ENCODE measurements around the gene TPM3. TPM values are rescaled to one million over a fixed set of nuclear protein-coding genes. Genes with fewer than 3 reads are reported as not detected.

Gene TPM3
- total and polyA plus RNA-seq, 2 donors (not counting 1 experiment from before 2014, with no cell fraction given) = 186 to 300 TPM

DNA sequence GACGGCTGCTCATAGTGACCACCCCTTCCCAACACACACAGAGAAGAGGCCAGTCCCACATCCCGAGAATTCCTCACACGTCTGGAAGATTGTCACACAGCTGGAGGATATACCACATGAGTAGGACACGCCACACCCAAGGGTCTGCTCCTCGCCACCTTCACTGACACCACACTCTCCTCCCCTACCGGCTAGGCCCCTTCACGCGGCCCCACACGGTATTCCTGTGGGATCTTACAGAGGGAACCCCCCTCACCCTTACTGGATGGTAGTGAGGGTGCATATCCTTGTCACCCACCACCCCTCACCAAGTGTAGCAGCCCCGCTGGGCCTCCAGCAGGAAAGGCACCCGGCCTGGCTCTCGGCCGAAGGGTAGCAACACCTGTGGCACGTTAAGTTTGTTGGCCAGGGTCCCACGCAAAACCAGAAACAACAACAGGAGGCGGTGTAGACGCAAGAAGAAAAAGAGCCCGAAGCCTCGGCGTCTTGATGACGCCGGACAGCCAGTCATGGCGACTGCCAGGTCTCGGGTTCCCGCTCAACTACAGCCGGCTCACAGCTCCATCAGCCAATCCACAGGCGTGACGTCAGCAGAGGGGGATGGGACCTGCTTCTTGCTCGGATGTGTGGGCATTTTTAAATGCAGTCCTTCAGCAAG is 37.2 kb downstream of the TPM3 start, which contains the start of gene NUP210L:
Gene NUP210L (minus strand): TSS at position 540 of the 658 bp plus-strand sequence.
- peaks cover 0 to 1% (median 0%) of the 10 kb centered on the region in 3 donors for H3K9me3 ChIP-seq (ENCODE audit: control extremely low read depth in 1 of 3, control insufficient read depth in 2 of 3, insufficient read depth in 1 of 3, low read length in 2 of 3)
- no peak within 1 kb of the TSS for H3K9ac ChIP-seq (ENCODE audit: low read length)
- intact Hi-C loops (cut with micrococcal nuclease) = no loop called here
- H3K4me1 ChIP-seq (ENCODE audit: control insufficient read depth in 2 of 2, insufficient read depth in 2 of 2, low read length in 2 of 2) = peaks cover 15 to 17% of the 10 kb centered on the region in 2 donors
- no peak within 1 kb of the TSS for H3K4me3 ChIP-seq (ENCODE audit: control extremely low read depth in 1 of 5, extremely low read depth in 1 of 5, insufficient read depth in 1 of 5, low read depth in 2 of 5, low read length in 4 of 5)
- Mint-ChIP-seq H3K4me1 (peaks cover 21% of the 10 kb centered on the region), H3K27me3 (no peaks in the 10 kb centered on the region), H3K4me3 (no peak within 1 kb of the TSS), H3K27ac (peak within 1 kb of the TSS; percentile 16), H3K9me3 (ENCODE audit: insufficient read depth) (peaks cover 1% of the 10 kb centered on the region)
- no peak for ATAC-seq (ENCODE audit: low read depth)
- POLR2A ChIA-PET = interaction anchor here (1.2 kb wide), 1 partner anchor 24 kb away, joined by 3 read pairs; no protein-coding TSS in a partner anchor
- TF ChIP-seq EZH2 (IDR thresholded peaks at IDR 0.05; ENCODE audit: borderline replicate concordance, insufficient read depth, low read depth, low read length, poor library complexity, severe bottlenecking) = no peak
- TF ChIP-seq, protein P1, sequence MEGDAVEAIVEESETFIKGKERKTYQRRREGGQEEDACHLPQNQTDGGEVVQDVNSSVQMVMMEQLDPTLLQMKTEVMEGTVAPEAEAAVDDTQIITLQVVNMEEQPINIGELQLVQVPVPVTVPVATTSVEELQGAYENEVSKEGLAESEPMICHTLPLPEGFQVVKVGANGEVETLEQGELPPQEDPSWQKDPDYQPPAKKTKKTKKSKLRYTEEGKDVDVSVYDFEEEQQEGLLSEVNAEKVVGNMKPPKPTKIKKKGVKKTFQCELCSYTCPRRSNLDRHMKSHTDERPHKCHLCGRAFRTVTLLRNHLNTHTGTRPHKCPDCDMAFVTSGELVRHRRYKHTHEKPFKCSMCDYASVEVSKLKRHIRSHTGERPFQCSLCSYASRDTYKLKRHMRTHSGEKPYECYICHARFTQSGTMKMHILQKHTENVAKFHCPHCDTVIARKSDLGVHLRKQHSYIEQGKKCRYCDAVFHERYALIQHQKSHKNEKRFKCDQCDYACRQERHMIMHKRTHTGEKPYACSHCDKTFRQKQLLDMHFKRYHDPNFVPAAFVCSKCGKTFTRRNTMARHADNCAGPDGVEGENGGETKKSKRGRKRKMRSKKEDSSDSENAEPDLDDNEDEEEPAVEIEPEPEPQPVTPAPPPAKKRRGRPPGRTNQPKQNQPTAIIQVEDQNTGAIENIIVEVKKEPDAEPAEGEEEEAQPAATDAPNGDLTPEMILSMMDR (IDR thresholded peaks at IDR 0.05) = no peak
- H2AFZ ChIP-seq (ENCODE audit: insufficient read depth, low read depth, low read length, poor library complexity, severe bottlenecking) = no peak within 1 kb of the TSS
- no peak within 1 kb of the TSS for H3K4me2 ChIP-seq (replicated peaks; ENCODE audit: low read depth, low read length, poor library complexity, severe bottlenecking)
- peak within 1 kb of the TSS in 1 of 2 donors; percentile 55 for H3K27ac ChIP-seq (ENCODE audit: low read length in 2 of 2)
- CTCF ChIA-PET = interaction anchor here (0.5 kb wide), 1 partner anchor 11 kb away, joined by 4 read pairs; no protein-coding TSS in a partner anchor
- H3K27me3 ChIP-seq (replicated peaks in 1 of 4; ENCODE audit: control extremely low read depth in 1 of 4, control insufficient read depth in 3 of 4, insufficient read depth in 4 of 4, low read length in 3 of 4) = no peaks in the 10 kb centered on the region
- H4K20me1 ChIP-seq (ENCODE audit: control insufficient read depth, insufficient read depth, low read length, poor library complexity, severe bottlenecking) = peaks cover 17% of the 10 kb centered on the region
- peaks cover 0 to 45% of the 10 kb centered on the region in 2 experiments for H3K36me3 ChIP-seq (replicated peaks in 1 of 2; ENCODE audit: control extremely low read depth in 1 of 2, control insufficient read depth in 1 of 2, extremely low read depth in 1 of 2, insufficient read depth in 2 of 2, low read length in 1 of 2)
- no peak for DNase-seq
- WGBS (ENCODE audit: insufficient coverage) = 96% methylated on average over 23 of the region's 29 CpGs
- H3K79me2 ChIP-seq (ENCODE audit: control insufficient read depth, insufficient read depth, low read length) = peaks cover 2% of the 10 kb centered on the region

DNA sequence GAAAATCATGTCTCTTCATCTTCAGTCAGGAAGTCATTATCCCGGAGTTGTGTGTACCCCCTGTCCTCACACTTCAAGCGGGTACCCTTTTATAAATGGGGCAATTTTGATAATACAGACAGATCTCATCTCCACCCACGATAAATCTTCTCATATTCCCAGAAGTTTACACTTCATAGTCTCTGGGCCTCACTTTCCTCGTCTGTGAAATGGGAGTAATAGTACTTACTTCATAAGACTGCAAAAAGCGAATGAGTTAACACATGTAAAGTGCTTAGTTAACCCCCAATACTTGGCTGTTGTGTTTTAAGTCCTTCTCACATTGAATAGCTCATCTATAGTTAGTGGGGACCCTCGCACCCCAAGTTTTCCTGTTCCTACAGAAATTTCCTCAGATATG is 37.8 kb downstream of the TPM3 start:
- Histone ChIP-seq H4K20me1 (ENCODE audit: control insufficient read depth, insufficient read depth, low read length, poor library complexity, severe bottlenecking) (peaks cover 16% of the 10 kb centered on the region), H3K9ac (ENCODE audit: low read length) (no peak overlapping the region), H3K9me3 (ENCODE audit: control extremely low read depth in 1 of 3, control insufficient read depth in 2 of 3, insufficient read depth in 1 of 3, low read length in 2 of 3) (no peaks in the 10 kb centered on the region), H3K27ac (ENCODE audit: low read length in 2 of 2) (peak overlapping the region in 1 of 2 donors; percentile 16), H3K36me3 (replicated peaks in 1 of 2; ENCODE audit: control extremely low read depth in 1 of 2, control insufficient read depth in 1 of 2, extremely low read depth in 1 of 2, insufficient read depth in 2 of 2, low read length in 1 of 2) (peaks cover 0 to 39% of the 10 kb centered on the region in 2 experiments), H2AFZ (ENCODE audit: insufficient read depth, low read depth, low read length, poor library complexity, severe bottlenecking) (no peak overlapping the region), H3K79me2 (ENCODE audit: control insufficient read depth, insufficient read depth, low read length) (peaks cover 2% of the 10 kb centered on the region), H3K27me3 (replicated peaks in 1 of 4; ENCODE audit: control extremely low read depth in 1 of 4, control insufficient read depth in 3 of 4, insufficient read depth in 4 of 4, low read length in 3 of 4) (no peaks in the 10 kb centered on the region), H3K4me2 (replicated peaks; ENCODE audit: low read depth, low read length, poor library complexity, severe bottlenecking) (no peak overlapping the region), H3K4me1 (ENCODE audit: control insufficient read depth in 2 of 2, insufficient read depth in 2 of 2, low read length in 2 of 2) (peaks cover 15 to 17% of the 10 kb centered on the region in 2 donors), H3K4me3 (ENCODE audit: control extremely low read depth in 1 of 5, extremely low read depth in 1 of 5, insufficient read depth in 1 of 5, low read depth in 2 of 5, low read length in 4 of 5) (no peak overlapping the region)
- ChIA-PET POLR2A (interaction anchor here (1.2 kb wide), 1 partner anchor 24 kb away, joined by 3 read pairs; no protein-coding TSS in a partner anchor), CTCF (no interaction called here)
- Mint-ChIP-seq H3K27me3 (no peaks in the 10 kb centered on the region), H3K9me3 (ENCODE audit: insufficient read depth) (no peaks in the 10 kb centered on the region), H3K27ac (peak overlapping the region; percentile 16), H3K4me1 (peaks cover 21% of the 10 kb centered on the region), H3K4me3 (no peak overlapping the region)
- ATAC-seq (ENCODE audit: low read depth) = no peak
- DNase-seq = no peak
- no CpG with 5 or more reads among the region's 6 CpGs for WGBS (ENCODE audit: insufficient coverage)
- no peak for TF ChIP-seq EZH2 (IDR thresholded peaks at IDR 0.05; ENCODE audit: borderline replicate concordance, insufficient read depth, low read depth, low read length, poor library complexity, severe bottlenecking)
- TF ChIP-seq, protein P1 (IDR thresholded peaks at IDR 0.05) = no peak
- intact Hi-C loops (cut with micrococcal nuclease) = no loop called here
